ENCODE measurements around the gene ZFTA.

DNA sequence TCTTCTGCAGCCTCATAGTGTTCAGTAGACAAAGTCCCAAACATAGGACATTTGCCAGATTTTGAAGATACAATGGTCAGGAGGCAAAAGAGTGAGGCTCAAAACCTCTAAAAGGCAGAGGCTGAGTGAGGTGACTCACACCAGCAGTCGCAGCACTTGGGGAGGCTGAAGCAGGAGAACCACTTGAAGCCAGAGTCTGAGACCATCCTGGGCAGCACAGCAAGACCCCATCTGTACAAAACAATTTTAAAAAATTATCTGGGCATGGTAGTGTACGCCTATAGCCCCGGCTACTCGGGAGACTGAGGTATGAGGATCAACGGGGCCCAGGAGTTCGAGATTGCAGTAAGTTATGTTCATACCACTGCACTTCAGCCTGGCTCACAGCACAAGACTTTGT, 14.2 kb upstream of the ZFTA start:
- no peak for TF ChIP-seq POLR2A (IDR thresholded peaks at IDR 0.05)
- TF ChIP-seq, protein P1, sequence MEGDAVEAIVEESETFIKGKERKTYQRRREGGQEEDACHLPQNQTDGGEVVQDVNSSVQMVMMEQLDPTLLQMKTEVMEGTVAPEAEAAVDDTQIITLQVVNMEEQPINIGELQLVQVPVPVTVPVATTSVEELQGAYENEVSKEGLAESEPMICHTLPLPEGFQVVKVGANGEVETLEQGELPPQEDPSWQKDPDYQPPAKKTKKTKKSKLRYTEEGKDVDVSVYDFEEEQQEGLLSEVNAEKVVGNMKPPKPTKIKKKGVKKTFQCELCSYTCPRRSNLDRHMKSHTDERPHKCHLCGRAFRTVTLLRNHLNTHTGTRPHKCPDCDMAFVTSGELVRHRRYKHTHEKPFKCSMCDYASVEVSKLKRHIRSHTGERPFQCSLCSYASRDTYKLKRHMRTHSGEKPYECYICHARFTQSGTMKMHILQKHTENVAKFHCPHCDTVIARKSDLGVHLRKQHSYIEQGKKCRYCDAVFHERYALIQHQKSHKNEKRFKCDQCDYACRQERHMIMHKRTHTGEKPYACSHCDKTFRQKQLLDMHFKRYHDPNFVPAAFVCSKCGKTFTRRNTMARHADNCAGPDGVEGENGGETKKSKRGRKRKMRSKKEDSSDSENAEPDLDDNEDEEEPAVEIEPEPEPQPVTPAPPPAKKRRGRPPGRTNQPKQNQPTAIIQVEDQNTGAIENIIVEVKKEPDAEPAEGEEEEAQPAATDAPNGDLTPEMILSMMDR (IDR thresholded peaks at IDR 0.05): no peak
